Esophagus squamous epithelium (tissue), 5 donors: ENCODE measurements around the gene ADK. TPM values are rescaled to one million over a fixed set of nuclear protein-coding genes. Genes with fewer than 3 reads are reported as not detected.
"Not testable (repeated sequence)": the region's sequence is repeated elsewhere in the genome, so short reads cannot be mapped to it uniquely, and the experiment has no call there.

Source experiments
- DNase-seq: peaks from one replicate; lab custom pipeline; 2025; lab: John Stamatoyannopoulos, UW
- H3K27ac ChIP-seq, 4 donors: fragments of 200-600 bp; sonication (generic); one replicate each; pipeline ENCODE4 v1.5.1; 2016 to 2019; ENCODE audit warnings: mild to moderate bottlenecking in 1 of 4
- H3K27me3 ChIP-seq, 4 donors: fragments of 200-600 bp; sonication (generic); 1 replicate in 3 of 4; 2 replicates in 1 of 4; pipeline versions ENCODE4 v1.5.1 to v1.6.0; 2017 to 2021; ENCODE audit warnings: antibody characterized with exemption in 1 of 4
- H3K36me3 ChIP-seq, 3 donors: fragments of 200-600 bp; sonication (generic); one replicate each; pipeline ENCODE4 v1.5.1; 2016 to 2019
- H3K4me1 ChIP-seq, 3 donors: fragments of 200-600 bp; sonication (generic); one replicate each; pipeline ENCODE4 v1.5.1; 2017 to 2019
- H3K4me3 ChIP-seq, 4 donors: fragments of 200-600 bp; sonication (generic); 1 replicate in 3 of 4; 2 replicates in 1 of 4; pipeline ENCODE4 v1.5.1; 2016 to 2019; ENCODE audit warnings: mild to moderate bottlenecking in 2 of 4, moderate library complexity in 1 of 4
- H3K9me3 ChIP-seq, 3 donors: fragments of 200-600 bp; sonication (generic); one replicate each; pipeline ENCODE4 v1.5.1; 2016 to 2019
- CTCF ChIP-seq, 6 experiments: fragments of 450-650 bp in 4 of 6; fragments of 200-600 bp in 2 of 6; sonication (generic) in 2 of 6; IDR thresholded peaks; one replicate each; pipeline ENCODE4 v1.5.1; 2016 to 2019; ENCODE audit warnings: antibody characterized with exemption in 6 of 6, mild to moderate bottlenecking in 4 of 6, moderate library complexity in 4 of 6
- POLR2A ChIP-seq, 4 donors: fragments of 450-650 bp; IDR thresholded peaks; one replicate each; pipeline ENCODE4 v1.6.1; 2017; ENCODE audit warnings: antibody characterized with exemption in 4 of 4, mild to moderate bottlenecking in 4 of 4, moderate library complexity in 3 of 4
- WGBS, 2 donors: methylation state at CpG; one replicate each; pipeline ENCODE4 v1.1.5; 2018; 5-methylcytosine and 5-hydroxymethylcytosine counted together
- intact Hi-C: fragments of 100-400 bp; cut with DNase I; formaldehyde crosslinking; loops from one replicate; pipeline ENCODE4 v1.15.0; 2022
- total RNA-seq, 4 donors: library from RNA; depleted of rRNA; stranded (reverse); fragments of >200 nt; gene quantifications; one replicate each; pipeline ENCODE4 v1.1.0, GENCODE V29; 2016
- donor health status: DM: yes; HTN: yes; CAD: no.

ADK gene
- total RNA-seq, 4 donors from 2014 or later, result 43.3 to 78.4 (median 68.4) TPM

GRCh38 chr10:74575191-74575720 lies 424.2 kb downstream of the ADK start:
- WGBS, 2 donors, result 81 to 86% methylated on average over 3 of the region's 3 CpGs
- intact Hi-C loops, result no loop called here

GRCh38 chr10:74575912-74576311 lies 424.9 kb downstream of the ADK start:
- Histone ChIP-seq H3K36me3 (no peaks in the 10 kb centered on the region), H3K27ac (no peak overlapping the region), H3K4me3 (no peak overlapping the region), H3K9me3 (no peaks in the 10 kb centered on the region), H3K4me1 (no peaks in the 10 kb centered on the region), H3K27me3 (no peaks in the 10 kb centered on the region)
- WGBS, 2 donors, result 91 to 100% methylated on average over 1 of the region's 1 CpG
- intact Hi-C loops, result no loop called here
- TF ChIP-seq POLR2A (IDR thresholded peaks at IDR 0.05) (no peak), CTCF (IDR thresholded peaks at IDR 0.05) (no peak)
- no peak for DNase-seq

More at GRCh38 chr10:74575191-74575720, 424.2 kb downstream of the ADK start:
- Histone ChIP-seq H3K36me3 (no peaks in the 10 kb centered on the region), H3K27ac (no peak overlapping the region), H3K4me1 (no peaks in the 10 kb centered on the region), H3K9me3 (no peaks in the 10 kb centered on the region), H3K27me3 (no peaks in the 10 kb centered on the region), H3K4me3 (no peak overlapping the region)
- no peak for DNase-seq
- TF ChIP-seq CTCF (IDR thresholded peaks at IDR 0.05) (no peak), POLR2A (IDR thresholded peaks at IDR 0.05) (no peak)

- Histone ChIP-seq H3K9me3 (no peaks in the 10 kb centered on the region), H3K36me3 (no peaks in the 10 kb centered on the region), H3K27me3 (no peaks in the 10 kb centered on the region), H3K27ac (no peak overlapping the region), H3K4me1 (no peaks in the 10 kb centered on the region), H3K4me3 (no peak overlapping the region)
- intact Hi-C loops, result no loop called here
- no peak for DNase-seq
- WGBS, 2 donors, result 91 to 94% methylated on average over 3 of the region's 3 CpGs
- no peak for TF ChIP-seq CTCF (IDR thresholded peaks at IDR 0.05)
- TF ChIP-seq POLR2A (IDR thresholded peaks at IDR 0.05), result no peak
Observed at GRCh38 chr10:74576586-74576985, 425.6 kb downstream of the ADK start.

GRCh38 chr10:74580438-74580837 lies 429.4 kb downstream of the ADK start:
- DNase-seq, intact Hi-C loops, H3K27ac ChIP-seq, H3K27me3 ChIP-seq, H3K4me3 ChIP-seq, H3K36me3 ChIP-seq, H3K4me1 ChIP-seq, H3K9me3 ChIP-seq: not testable (repeated sequence)
- WGBS, 2 donors, result 90 to 97% methylated on average over 2 of the region's 2 CpGs

- no peak overlapping the region for H3K4me3 ChIP-seq
- H3K27ac ChIP-seq, result no peak overlapping the region
- no peak for DNase-seq
- TF ChIP-seq POLR2A (IDR thresholded peaks at IDR 0.05) (no peak), CTCF (IDR thresholded peaks at IDR 0.05) (no peak)
- H3K4me1 ChIP-seq, result peaks cover 10 to 28% (median 14%) of the 10 kb centered on the region in 3 donors
- intact Hi-C loops, result no loop called here
- H3K27me3 ChIP-seq, result no peaks in the 10 kb centered on the region
- H3K9me3 ChIP-seq, result no peaks in the 10 kb centered on the region
- no peaks in the 10 kb centered on the region for H3K36me3 ChIP-seq
- WGBS, 2 donors, result 79 to 95% methylated on average over 1 of the region's 1 CpG
Observed at GRCh38 chr10:74582566-74582965, 431.5 kb downstream of the ADK start.
